Measurements from ENCODE around the gene SEMA7A.

The SEMA7A gene

DNA sequence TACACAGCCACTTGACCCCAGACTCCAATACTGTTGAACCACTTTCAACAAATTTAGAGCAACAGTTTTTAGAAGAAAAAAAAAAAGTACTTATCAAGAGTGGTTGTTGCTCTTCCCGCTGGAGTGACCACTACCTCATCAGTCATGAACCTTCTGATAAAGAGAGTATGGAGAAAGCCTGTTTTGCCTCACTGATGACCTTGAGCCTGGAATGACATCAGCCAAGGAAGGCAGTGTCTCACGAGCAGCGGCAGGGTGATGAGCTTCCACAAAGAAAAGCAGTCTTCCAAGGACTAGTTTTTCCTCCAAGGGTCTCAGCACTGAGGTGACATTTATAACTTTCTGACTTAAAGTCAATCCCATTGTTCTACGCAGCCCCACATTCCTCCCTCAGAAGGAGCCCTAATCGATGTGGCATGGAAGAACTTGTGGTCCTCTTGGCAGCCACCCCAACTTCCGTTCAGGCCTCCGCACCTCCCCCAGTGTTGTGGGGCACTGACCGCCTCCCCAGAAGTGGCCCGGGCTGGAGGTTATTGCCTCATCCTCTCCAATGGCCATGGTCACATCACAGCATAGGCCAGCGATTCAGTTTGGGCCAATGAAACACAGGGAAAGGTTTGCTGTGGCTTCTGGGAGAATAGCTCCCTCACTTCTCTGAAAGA, 64.5 kb downstream of the SEMA7A start:
- Histone ChIP-seq H3K4me3 (ENCODE audit: insufficient read depth in 1 of 2, low read depth in 1 of 2, low read length in 2 of 2) (no peak overlapping the region), H3K4me2 (ENCODE audit: low read length, poor library complexity, severe bottlenecking) (no peak overlapping the region), H3K27ac (ENCODE audit: low read length, poor library complexity, severe bottlenecking) (no peak overlapping the region), H2BK120ac (ENCODE audit: low read depth, low read length) (no peak overlapping the region), H2AFZ (ENCODE audit: low read depth, low read length) (no peak overlapping the region), H3K9ac (ENCODE audit: low read length) (no peak overlapping the region), H2BK15ac (ENCODE audit: low read depth, poor library complexity, severe bottlenecking) (no peak overlapping the region), H4K8ac (ENCODE audit: low read length) (no peak overlapping the region), H3K23ac (ENCODE audit: low read length in 2 of 2) (no peak overlapping the region), H3K79me1 (replicated peaks; ENCODE audit: low read length, poor library complexity, severe bottlenecking) (no peaks in the 10 kb centered on the region), H3K36me3 (ENCODE audit: control insufficient read depth in 1 of 2, insufficient read depth in 2 of 2, low read depth in 1 of 2, low read length in 2 of 2) (no peaks in the 10 kb centered on the region), H3K4ac (ENCODE audit: low read depth in 1 of 2, low read length in 2 of 2) (no peak overlapping the region), H3K14ac (ENCODE audit: low read length in 2 of 2) (no peak overlapping the region), H2BK5ac (ENCODE audit: low read depth, low read length, poor library complexity, severe bottlenecking) (no peak overlapping the region), H4K91ac (ENCODE audit: low read length) (no peak overlapping the region), H3K18ac (ENCODE audit: low read depth in 1 of 2, low read length in 2 of 2) (no peak overlapping the region), H3K9me3 (ENCODE audit: control insufficient read depth, low read length) (no peaks in the 10 kb centered on the region), H2AK5ac (ENCODE audit: low read length, severe bottlenecking) (no peak overlapping the region), H3K27me3 (ENCODE audit: control insufficient read depth in 1 of 2, insufficient read depth in 1 of 2, low read length in 2 of 2) (peaks cover 0 to 50% of the 10 kb centered on the region in 2 experiments), H2BK12ac (ENCODE audit: low read length in 2 of 2) (no peak overlapping the region), H3K4me1 (ENCODE audit: control insufficient read depth, insufficient read depth, low read depth, low read length) (peaks cover 16% of the 10 kb centered on the region)
- WGBS, result 68% methylated on average over 10 of the region's 10 CpGs
- DNase-seq, result no peak

DNA sequence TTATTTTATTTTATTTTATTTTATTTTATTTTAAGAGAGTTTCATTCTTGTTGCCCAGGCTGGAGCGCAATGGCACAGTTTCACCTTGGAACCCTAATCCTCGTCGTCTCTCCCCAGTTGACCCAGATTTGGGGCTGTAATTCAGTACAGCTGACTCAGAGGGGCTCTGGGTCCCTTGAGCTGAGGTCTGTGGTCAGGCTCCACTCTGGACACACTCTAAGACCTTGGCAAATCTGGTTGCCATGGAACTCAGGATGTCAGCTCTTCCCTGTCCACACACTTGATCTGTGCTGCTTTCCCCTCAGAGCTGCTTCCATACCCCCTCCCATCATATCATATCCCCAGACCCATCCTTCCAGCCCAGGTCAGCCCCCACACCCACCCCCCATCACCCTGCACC, 65.6 kb downstream of the SEMA7A start:
- Histone ChIP-seq H3K79me1 (replicated peaks; ENCODE audit: low read length, poor library complexity, severe bottlenecking) (no peaks in the 10 kb centered on the region), H2AK5ac (ENCODE audit: low read length, severe bottlenecking) (no peak overlapping the region), H2BK120ac (ENCODE audit: low read depth, low read length) (no peak overlapping the region), H3K4me3 (ENCODE audit: insufficient read depth in 1 of 2, low read depth in 1 of 2, low read length in 2 of 2) (no peak overlapping the region), H2AFZ (ENCODE audit: low read depth, low read length) (no peak overlapping the region), H3K23ac (ENCODE audit: low read length in 2 of 2) (no peak overlapping the region), H3K14ac (ENCODE audit: low read length in 2 of 2) (no peak overlapping the region), H3K4me2 (ENCODE audit: low read length, poor library complexity, severe bottlenecking) (no peak overlapping the region), H2BK12ac (ENCODE audit: low read length in 2 of 2) (no peak overlapping the region), H2BK15ac (ENCODE audit: low read depth, poor library complexity, severe bottlenecking) (no peak overlapping the region), H4K91ac (ENCODE audit: low read length) (no peak overlapping the region), H3K9me3 (ENCODE audit: control insufficient read depth, low read length) (no peaks in the 10 kb centered on the region), H3K4ac (ENCODE audit: low read depth in 1 of 2, low read length in 2 of 2) (no peak overlapping the region), H3K18ac (ENCODE audit: low read depth in 1 of 2, low read length in 2 of 2) (no peak overlapping the region), H3K4me1 (ENCODE audit: control insufficient read depth, insufficient read depth, low read depth, low read length) (peaks cover 12% of the 10 kb centered on the region), H3K9ac (ENCODE audit: low read length) (no peak overlapping the region), H4K8ac (ENCODE audit: low read length) (no peak overlapping the region), H3K27me3 (ENCODE audit: control insufficient read depth in 1 of 2, insufficient read depth in 1 of 2, low read length in 2 of 2) (peaks cover 0 to 49% of the 10 kb centered on the region in 2 experiments), H2BK5ac (ENCODE audit: low read depth, low read length, poor library complexity, severe bottlenecking) (no peak overlapping the region), H3K27ac (ENCODE audit: low read length, poor library complexity, severe bottlenecking) (no peak overlapping the region), H3K36me3 (ENCODE audit: control insufficient read depth in 1 of 2, insufficient read depth in 2 of 2, low read depth in 1 of 2, low read length in 2 of 2) (no peaks in the 10 kb centered on the region)
- no peak for DNase-seq
- 92% methylated on average over 3 of the region's 3 CpGs for WGBS

DNA sequence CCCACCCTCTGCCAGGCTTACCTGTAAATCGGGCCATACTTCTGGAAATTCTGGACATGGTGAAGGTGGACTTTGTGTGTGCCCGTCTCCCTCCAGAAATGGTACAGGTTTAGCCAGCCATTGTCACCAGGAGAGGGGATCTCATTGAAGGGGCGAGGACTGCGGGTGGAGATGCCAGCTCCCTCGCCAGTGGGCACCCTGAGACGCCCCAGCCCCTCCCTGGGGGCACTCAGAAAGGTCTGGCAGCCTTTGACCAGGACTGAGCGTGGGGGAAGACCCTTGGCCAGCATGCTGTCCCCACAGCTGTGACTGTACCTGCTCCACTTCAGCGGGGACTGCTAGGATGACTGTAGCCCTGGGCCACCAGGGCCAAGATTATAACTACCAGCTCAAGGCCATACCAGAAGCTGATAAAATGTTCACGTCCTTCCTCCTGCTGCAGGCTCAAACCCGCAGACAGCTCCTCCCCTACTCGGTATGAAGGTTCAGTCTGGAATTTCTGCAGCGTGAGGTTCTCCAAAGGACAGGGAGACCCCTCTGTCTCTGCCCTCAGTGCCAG, 66.4 kb downstream of the SEMA7A start, which contains the start of gene CYP11A1:
CYP11A1 (minus strand) TSS at position 351 of the 559 bp plus-strand sequence; CDS start at position 290, 61 bp downstream.
- Histone ChIP-seq H3K4me1 (ENCODE audit: control insufficient read depth, insufficient read depth, low read depth, low read length) (peaks cover 12% of the 10 kb centered on the region), H3K4ac (ENCODE audit: low read depth in 1 of 2, low read length in 2 of 2) (no peak within 1 kb of the TSS), H3K9ac (ENCODE audit: low read length) (peak within 1 kb of the TSS; percentile 92), H3K9me3 (ENCODE audit: control insufficient read depth, low read length) (no peaks in the 10 kb centered on the region), H3K23ac (ENCODE audit: low read length in 2 of 2) (peak within 1 kb of the TSS in 1 of 2 experiments; percentile 10), H2AFZ (ENCODE audit: low read depth, low read length) (no peak within 1 kb of the TSS), H4K8ac (ENCODE audit: low read length) (no peak within 1 kb of the TSS), H3K79me1 (replicated peaks; ENCODE audit: low read length, poor library complexity, severe bottlenecking) (no peaks in the 10 kb centered on the region), H3K14ac (ENCODE audit: low read length in 2 of 2) (no peak within 1 kb of the TSS), H2AK5ac (ENCODE audit: low read length, severe bottlenecking) (no peak within 1 kb of the TSS), H3K4me3 (ENCODE audit: insufficient read depth in 1 of 2, low read depth in 1 of 2, low read length in 2 of 2) (peak within 1 kb of the TSS in 1 of 2 experiments; percentile 85), H2BK12ac (ENCODE audit: low read length in 2 of 2) (no peak within 1 kb of the TSS), H2BK15ac (ENCODE audit: low read depth, poor library complexity, severe bottlenecking) (no peak within 1 kb of the TSS), H3K27me3 (ENCODE audit: control insufficient read depth in 1 of 2, insufficient read depth in 1 of 2, low read length in 2 of 2) (peaks cover 0 to 44% of the 10 kb centered on the region in 2 experiments), H2BK120ac (ENCODE audit: low read depth, low read length) (no peak within 1 kb of the TSS), H3K36me3 (ENCODE audit: control insufficient read depth in 1 of 2, insufficient read depth in 2 of 2, low read depth in 1 of 2, low read length in 2 of 2) (no peaks in the 10 kb centered on the region), H3K4me2 (ENCODE audit: low read length, poor library complexity, severe bottlenecking) (no peak within 1 kb of the TSS), H3K27ac (ENCODE audit: low read length, poor library complexity, severe bottlenecking) (no peak within 1 kb of the TSS), H2BK5ac (ENCODE audit: low read depth, low read length, poor library complexity, severe bottlenecking) (no peak within 1 kb of the TSS), H3K18ac (ENCODE audit: low read depth in 1 of 2, low read length in 2 of 2) (no peak within 1 kb of the TSS), H4K91ac (ENCODE audit: low read length) (no peak within 1 kb of the TSS)
- DNase-seq, result no peak
- WGBS, result 92% methylated on average over 12 of the region's 12 CpGs

DNA sequence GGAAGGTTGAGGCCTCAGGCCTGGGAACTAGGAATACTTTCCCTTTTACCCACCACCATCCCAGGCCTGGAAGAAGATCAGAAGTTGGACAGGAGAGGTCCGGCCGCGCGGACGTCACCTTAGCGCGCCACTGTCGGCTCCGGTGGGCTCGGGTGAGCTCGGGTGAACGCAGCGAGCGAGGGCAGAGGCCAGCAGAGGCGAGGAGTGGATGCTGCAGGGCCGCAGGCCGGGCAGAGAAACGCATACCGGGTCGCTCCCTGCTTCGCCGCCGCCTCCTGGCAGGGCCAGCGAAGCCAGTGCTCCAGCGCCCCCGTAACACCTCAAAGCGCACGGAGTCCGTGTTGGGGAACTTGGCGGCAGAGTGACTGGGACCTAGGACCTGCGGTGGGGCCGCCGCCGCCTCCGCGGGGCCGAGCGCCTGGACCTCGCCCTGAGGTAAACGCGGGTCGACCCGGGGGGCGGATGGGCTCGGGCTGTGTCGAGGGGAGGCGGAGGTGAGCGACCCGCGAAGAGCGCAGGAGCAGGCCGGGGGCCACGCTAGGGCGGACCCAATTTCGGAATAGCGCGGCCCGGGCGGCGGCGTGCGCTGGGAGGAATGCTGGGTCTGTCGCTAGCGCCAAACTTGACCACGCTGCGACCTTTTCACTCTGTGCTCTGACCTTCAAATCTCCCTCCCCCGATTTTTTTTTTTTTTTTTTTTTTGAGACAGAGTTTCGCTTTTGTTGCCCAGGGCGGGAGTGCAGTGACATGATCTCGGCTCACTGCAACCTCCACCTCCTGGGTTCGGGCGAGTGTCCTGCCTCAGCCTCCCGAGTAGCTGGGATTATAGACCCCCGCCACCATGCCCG, 67.9 kb downstream of the SEMA7A start:
- Histone ChIP-seq H4K91ac (ENCODE audit: low read length) (peak overlapping the region; percentile 53), H3K4me3 (ENCODE audit: insufficient read depth in 1 of 2, low read depth in 1 of 2, low read length in 2 of 2) (peak overlapping the region; percentile 62 to 85), H3K79me1 (replicated peaks; ENCODE audit: low read length, poor library complexity, severe bottlenecking) (no peaks in the 10 kb centered on the region), H3K18ac (ENCODE audit: low read depth in 1 of 2, low read length in 2 of 2) (peak overlapping the region; percentile 58 to 75), H3K14ac (ENCODE audit: low read length in 2 of 2) (peak overlapping the region; percentile 40 to 70), H2AFZ (ENCODE audit: low read depth, low read length) (peak overlapping the region; percentile 94), H3K4me1 (ENCODE audit: control insufficient read depth, insufficient read depth, low read depth, low read length) (peaks cover 12% of the 10 kb centered on the region), H3K4me2 (ENCODE audit: low read length, poor library complexity, severe bottlenecking) (peak overlapping the region; percentile 90), H2BK15ac (ENCODE audit: low read depth, poor library complexity, severe bottlenecking) (no peak overlapping the region), H2AK5ac (ENCODE audit: low read length, severe bottlenecking) (no peak overlapping the region), H3K27ac (ENCODE audit: low read length, poor library complexity, severe bottlenecking) (no peak overlapping the region), H3K27me3 (ENCODE audit: control insufficient read depth in 1 of 2, insufficient read depth in 1 of 2, low read length in 2 of 2) (peaks cover 0 to 30% of the 10 kb centered on the region in 2 experiments), H3K4ac (ENCODE audit: low read depth in 1 of 2, low read length in 2 of 2) (peak overlapping the region; percentile 62 to 77), H3K9me3 (ENCODE audit: control insufficient read depth, low read length) (no peaks in the 10 kb centered on the region), H4K8ac (ENCODE audit: low read length) (peak overlapping the region; percentile 70), H2BK12ac (ENCODE audit: low read length in 2 of 2) (peak overlapping the region in 1 of 2 experiments; percentile 23), H2BK5ac (ENCODE audit: low read depth, low read length, poor library complexity, severe bottlenecking) (no peak overlapping the region), H3K9ac (ENCODE audit: low read length) (peak overlapping the region; percentile 92), H3K36me3 (ENCODE audit: control insufficient read depth in 1 of 2, insufficient read depth in 2 of 2, low read depth in 1 of 2, low read length in 2 of 2) (no peaks in the 10 kb centered on the region), H2BK120ac (ENCODE audit: low read depth, low read length) (no peak overlapping the region), H3K23ac (ENCODE audit: low read length in 2 of 2) (peak overlapping the region in 1 of 2 experiments; percentile 74)
- 12% methylated on average over 39 of the region's 75 CpGs for WGBS
- peak; percentile 61 for DNase-seq
